G401 (cell line): ENCODE measurements around the gene KIF18B. TPM values are rescaled to one million over a fixed set of nuclear protein-coding genes. Genes with fewer than 3 reads are reported as not detected.

Source experiments
- DNase-seq: peaks from one replicate; pipeline ENCODE4 v3.0.0-alpha.2; 2015; ENCODE audit warnings: low spot score
- in situ Hi-C: cut with HindIII; loops from 2 replicates; pipeline ENCODE4 v1.10.0; 2016; ENCODE audit warnings: low sequenced_read_pairs, mixed read lengths
- total RNA-seq: library from RNA; depleted of rRNA; stranded (reverse); fragments of >200 nt; shearing (Covaris generic); gene quantifications from 2 replicates; pipeline ENCODE4 v1.2.3, GENCODE V29; 2014; rRNA removed

Gene KIF18B
- total RNA-seq, 1 experiment from 2014 or later: 24.4 TPM

- in situ Hi-C loops: no loop called here
- DNase-seq: no peak
These were observed 52.9 kb downstream of the KIF18B start for GRCh38 chr17:44894642-44895041.

DNA sequence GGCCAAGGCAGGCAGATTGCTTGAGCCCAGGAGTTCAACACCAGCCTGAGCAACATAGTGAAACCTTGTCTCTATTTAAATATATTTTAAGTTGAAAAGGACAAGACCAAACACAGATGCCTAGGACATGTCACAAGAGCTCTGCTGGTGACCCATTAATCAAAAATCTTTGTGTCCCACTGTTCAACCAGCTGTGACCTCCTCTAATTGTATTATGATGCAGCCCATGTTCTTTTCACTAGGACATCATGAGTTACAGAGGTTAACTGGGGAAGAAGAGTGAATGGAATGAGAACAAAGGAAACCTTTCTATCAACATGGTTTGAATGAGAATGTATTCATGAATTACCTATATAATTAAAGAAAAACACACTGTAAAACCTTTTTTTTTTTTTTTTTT is 55.3 kb downstream of the KIF18B start:
- in situ Hi-C loops: no loop called here
- no peak for DNase-seq

- DNase-seq: no peak
- in situ Hi-C loops: no loop called here
These were observed 58.6 kb downstream of the KIF18B start for GRCh38 chr17:44889003-44889402.

DNA sequence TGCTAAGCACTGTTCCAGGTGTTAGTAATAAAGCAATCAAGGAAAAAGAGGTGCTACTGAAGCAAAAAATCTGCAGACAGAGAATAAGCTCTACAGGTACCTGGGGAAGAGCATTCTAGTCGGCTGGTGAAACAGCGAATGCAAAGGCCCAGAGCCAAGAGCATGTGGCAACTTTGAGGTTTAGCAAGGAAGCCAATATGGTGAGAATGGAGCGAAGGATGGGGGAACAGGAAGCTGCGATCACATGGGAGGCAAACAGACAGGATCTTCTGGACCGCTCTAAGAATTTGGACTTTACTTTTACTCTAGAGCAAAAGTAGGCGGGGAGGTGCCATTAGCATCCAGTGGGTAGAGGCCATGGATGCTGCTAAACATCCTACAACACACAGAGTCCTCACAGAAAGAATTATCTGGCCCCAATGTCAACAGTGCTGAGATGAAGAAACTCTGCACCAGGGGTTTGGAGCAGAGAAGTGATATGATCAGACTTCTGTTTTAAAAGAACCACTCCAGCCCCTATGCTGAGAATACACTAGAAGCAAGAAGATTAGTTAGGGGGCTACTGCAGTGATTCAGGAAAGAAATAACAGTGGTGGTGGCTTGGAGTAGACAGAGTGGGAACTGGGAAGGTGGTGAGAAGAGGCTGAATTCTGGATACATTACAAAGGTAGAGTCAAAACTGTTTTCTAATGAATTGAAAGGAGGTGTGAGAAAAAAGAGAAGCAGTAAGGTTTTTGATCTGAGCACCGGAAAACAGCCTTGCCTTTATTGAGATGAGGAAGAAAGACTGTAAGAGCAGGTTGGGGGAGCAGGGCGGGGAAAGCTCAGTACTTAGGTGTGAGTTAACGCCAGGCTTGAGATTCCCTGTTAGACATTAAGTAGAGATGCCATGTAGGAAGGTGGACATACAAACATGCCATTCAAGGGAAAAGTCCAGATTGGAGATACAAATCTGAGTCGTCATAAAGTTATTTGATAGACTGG is 59.3 kb downstream of the KIF18B start:
- in situ Hi-C loops: no loop called here
- DNase-seq: no peak

DNA sequence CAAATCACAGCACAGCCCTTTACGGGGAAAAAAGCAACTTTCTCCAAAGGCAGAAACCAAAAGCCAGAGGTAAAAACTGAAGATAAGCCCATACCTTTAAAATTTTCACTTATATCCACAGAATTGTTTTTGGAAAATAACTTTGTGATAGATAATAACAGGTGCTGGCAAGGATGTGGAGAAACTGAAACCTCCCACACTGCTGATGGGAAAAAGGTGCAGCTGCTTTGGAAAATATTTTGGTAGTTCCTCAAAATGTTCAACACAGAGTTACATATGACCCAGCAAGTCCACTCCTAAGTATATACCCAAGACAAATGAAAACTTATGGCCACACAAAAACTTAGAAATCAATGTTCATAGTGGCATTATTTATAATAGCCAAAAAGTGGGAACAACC is 60.6 kb downstream of the KIF18B start:
- in situ Hi-C loops: no loop called here
- no peak for DNase-seq

DNA sequence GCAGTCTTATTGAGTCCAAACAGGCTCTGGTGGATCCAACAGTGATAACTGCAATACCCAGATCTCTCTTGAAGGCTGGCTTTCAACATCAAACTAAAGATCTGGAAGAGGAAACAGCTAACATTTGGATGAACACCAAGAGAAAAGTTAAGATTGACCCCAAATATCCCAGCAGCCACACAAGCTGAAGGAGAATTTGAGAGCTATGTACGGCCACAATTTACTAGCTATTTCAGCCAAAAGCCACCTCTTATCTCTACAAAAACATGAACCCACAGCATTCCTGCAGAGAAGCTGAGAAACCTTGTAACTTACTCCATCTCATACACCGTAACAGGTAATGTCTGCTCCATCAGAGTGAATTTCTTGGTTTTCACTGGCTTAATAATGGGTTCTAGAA is 62.6 kb downstream of the KIF18B start:
- in situ Hi-C loops: no loop called here

GRCh38 chr17:44881145-44881544 is 66.4 kb downstream of the KIF18B start:
- in situ Hi-C loops: no loop called here
- DNase-seq: no peak

More for the DNA sequence above, 62.6 kb downstream of the KIF18B start:
- no peak for DNase-seq

- DNase-seq: no peak
- in situ Hi-C loops: no loop called here
These were observed 67.5 kb downstream of the KIF18B start for GRCh38 chr17:44880062-44880461.

GRCh38 chr17:44879376-44879775 is 68.2 kb downstream of the KIF18B start:
- in situ Hi-C loops: no loop called here
- DNase-seq: no peak

- in situ Hi-C loops: no loop called here
- peak; percentile 77 for DNase-seq
These were observed 68.8 kb downstream of the KIF18B start for GRCh38 chr17:44878627-44879221.

- in situ Hi-C loops: no loop called here
- DNase-seq: no peak
These were observed 70.5 kb downstream of the KIF18B start for GRCh38 chr17:44877121-44877520.

DNA sequence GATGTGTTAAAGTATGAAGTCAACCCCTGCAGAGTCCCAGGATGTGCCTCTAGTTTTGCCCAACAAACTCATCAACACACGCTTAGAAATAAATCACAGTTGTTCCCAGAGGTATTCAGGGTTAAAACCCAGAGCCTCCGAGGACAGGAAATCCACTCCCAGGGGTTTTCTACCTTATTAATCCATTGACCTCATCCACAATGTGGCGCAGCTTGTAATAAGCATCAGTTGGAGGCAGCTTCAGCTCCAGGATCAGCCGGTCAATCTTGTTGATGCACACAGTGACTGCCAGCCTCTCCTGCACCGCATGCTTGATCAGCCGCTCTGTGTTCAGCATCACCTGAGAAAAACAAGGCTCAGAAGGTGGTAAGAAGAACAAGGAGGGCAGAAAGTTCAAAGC is 71.8 kb downstream of the KIF18B start:
- in situ Hi-C loops: no loop called here

More for the DNA sequence above, 71.8 kb downstream of the KIF18B start:
- DNase-seq: no peak

Other genes starting within 250 kb of the KIF18B start
- 8.9 and 16.3 TPM in 2 replicates for gene DBF4B, start 239.1 kb downstream of the KIF18B start, total RNA-seq
- gene ADAM11, start 188.8 kb downstream of the KIF18B start, total RNA-seq: 16.4 and 21.6 TPM in 2 replicates
- gene GJC1, start 117.5 kb downstream of the KIF18B start, total RNA-seq: 47.4 and 71.0 TPM in 2 replicates
- not detected in 2 replicates for gene HIGD1B, start 99.9 kb downstream of the KIF18B start, total RNA-seq
- gene EFTUD2, start 48.3 kb downstream of the KIF18B start, total RNA-seq: 164 and 176 TPM in 2 replicates
- gene GFAP, start 32.3 kb downstream of the KIF18B start, total RNA-seq: not detected in 2 replicates
- 68.2 and 84.1 TPM in 2 replicates for gene C1QL1, start 20.5 kb upstream of the KIF18B start, total RNA-seq
- 73.9 and 80.9 TPM in 2 replicates for gene DCAKD, start 103.9 kb upstream of the KIF18B start, total RNA-seq
- 117 and 153 TPM in 2 replicates for gene NMT1, start 113.5 kb upstream of the KIF18B start, total RNA-seq
- 29.2 and 86.2 TPM in 2 replicates for gene PLCD3, start 184.7 kb upstream of the KIF18B start, total RNA-seq
- 0.49 and 6.1 TPM in 2 replicates for gene ACBD4, start 187.9 kb upstream of the KIF18B start, total RNA-seq
- 24.1 and 26.3 TPM in 2 replicates for gene HEXIM1, start 200.7 kb upstream of the KIF18B start, total RNA-seq
- 16.6 and 18.8 TPM in 2 replicates for gene HEXIM2, start 214.1 kb upstream of the KIF18B start, total RNA-seq